ENCODE results near the gene PDE4D. TPM values are rescaled to one million over a fixed set of nuclear protein-coding genes. Genes with fewer than 3 reads are reported as not detected.

Gene PDE4D
- total RNA-seq, 1 donor from 2014 or later, result 28.2 TPM

GRCh38 chr5:59445741-59446140, 447.8 kb downstream of the PDE4D start:
- DNase-seq, result no peak
- Mint-ChIP-seq H3K4me1 (no peaks in the 10 kb centered on the region), H3K36me3 (ENCODE audit: low read depth) (no peaks in the 10 kb centered on the region), H3K4me3 (no peak overlapping the region), H3K9me3 (no peaks in the 10 kb centered on the region), H3K27me3 (no peaks in the 10 kb centered on the region), H3K27ac (no peak overlapping the region)
- ATAC-seq (ENCODE audit: low read depth), result no peak
- ChIA-PET POLR2A (no interaction called here), CTCF (no interaction called here)
- TF ChIP-seq CTCF (IDR thresholded peaks at IDR 0.05), result no peak
- intact Hi-C loops (cut with micrococcal nuclease), result no loop called here

GRCh38 chr5:59439303-59439702, 454.2 kb downstream of the PDE4D start:
- no peak for TF ChIP-seq CTCF (IDR thresholded peaks at IDR 0.05)
- ChIA-PET CTCF (no interaction called here), POLR2A (no interaction called here)
- intact Hi-C loops (cut with micrococcal nuclease), result no loop called here
- no peak overlapping the region for H3K4me3 Mint-ChIP-seq
- H3K4me1 Mint-ChIP-seq, result peaks cover 3% of the 10 kb centered on the region
- no peak for ATAC-seq (ENCODE audit: low read depth)
- H3K27ac Mint-ChIP-seq, result no peak overlapping the region
- no peak for DNase-seq
- H3K9me3 Mint-ChIP-seq, result no peaks in the 10 kb centered on the region
- no peaks in the 10 kb centered on the region for H3K36me3 Mint-ChIP-seq (ENCODE audit: low read depth)
- no peaks in the 10 kb centered on the region for H3K27me3 Mint-ChIP-seq

- Mint-ChIP-seq H3K9me3 (no peaks in the 10 kb centered on the region), H3K36me3 (ENCODE audit: low read depth) (no peaks in the 10 kb centered on the region), H3K4me3 (no peak overlapping the region), H3K4me1 (peaks cover 3% of the 10 kb centered on the region), H3K27me3 (no peaks in the 10 kb centered on the region), H3K27ac (no peak overlapping the region)
- no peak for TF ChIP-seq CTCF (IDR thresholded peaks at IDR 0.05)
- intact Hi-C loops (cut with micrococcal nuclease), result no loop called here
- ChIA-PET POLR2A (no interaction called here), CTCF (no interaction called here)
- no peak for DNase-seq
- ATAC-seq (ENCODE audit: low read depth), result no peak
These were observed 456.4 kb downstream of the PDE4D start for GRCh38 chr5:59437176-59437575.

GRCh38 chr5:59436364-59437148, 457.0 kb downstream of the PDE4D start:
- H3K4me1 Mint-ChIP-seq, result peaks cover 3% of the 10 kb centered on the region
- CTCF ChIA-PET, result no interaction called here
- intact Hi-C loops (cut with micrococcal nuclease), result no loop called here
- H3K9me3 Mint-ChIP-seq, result no peaks in the 10 kb centered on the region
- no peaks in the 10 kb centered on the region for H3K27me3 Mint-ChIP-seq
- no peaks in the 10 kb centered on the region for H3K36me3 Mint-ChIP-seq (ENCODE audit: low read depth)
- H3K27ac Mint-ChIP-seq, result no peak overlapping the region
- TF ChIP-seq CTCF (IDR thresholded peaks at IDR 0.05), result no peak
- DNase-seq (no peak), ATAC-seq (ENCODE audit: low read depth) (no peak)
- POLR2A ChIA-PET, result no interaction called here
- no peak overlapping the region for H3K4me3 Mint-ChIP-seq

- DNase-seq, result no peak
- CTCF ChIA-PET, result no interaction called here
- Mint-ChIP-seq H3K36me3 (ENCODE audit: low read depth) (no peaks in the 10 kb centered on the region), H3K27ac (no peak overlapping the region), H3K27me3 (no peaks in the 10 kb centered on the region), H3K4me1 (peaks cover 3% of the 10 kb centered on the region), H3K9me3 (no peaks in the 10 kb centered on the region), H3K4me3 (no peak overlapping the region)
- no peak for TF ChIP-seq CTCF (IDR thresholded peaks at IDR 0.05)
- intact Hi-C loops (cut with micrococcal nuclease), result no loop called here
- POLR2A ChIA-PET, result no interaction called here
- ATAC-seq (ENCODE audit: low read depth), result no peak
These were observed 460.4 kb downstream of the PDE4D start for GRCh38 chr5:59433174-59433573.
